COLO668 (cell line): Measurements from ENCODE around the gene GPR61.

Experiments
- DNase-seq: peaks from one replicate; lab custom pipeline; 2025; ENCODE audit not compliant: unreplicated experiment; lab: John Stamatoyannopoulos, UW

GPR61 gene, protein sequence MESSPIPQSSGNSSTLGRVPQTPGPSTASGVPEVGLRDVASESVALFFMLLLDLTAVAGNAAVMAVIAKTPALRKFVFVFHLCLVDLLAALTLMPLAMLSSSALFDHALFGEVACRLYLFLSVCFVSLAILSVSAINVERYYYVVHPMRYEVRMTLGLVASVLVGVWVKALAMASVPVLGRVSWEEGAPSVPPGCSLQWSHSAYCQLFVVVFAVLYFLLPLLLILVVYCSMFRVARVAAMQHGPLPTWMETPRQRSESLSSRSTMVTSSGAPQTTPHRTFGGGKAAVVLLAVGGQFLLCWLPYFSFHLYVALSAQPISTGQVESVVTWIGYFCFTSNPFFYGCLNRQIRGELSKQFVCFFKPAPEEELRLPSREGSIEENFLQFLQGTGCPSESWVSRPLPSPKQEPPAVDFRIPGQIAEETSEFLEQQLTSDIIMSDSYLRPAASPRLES

DNA sequence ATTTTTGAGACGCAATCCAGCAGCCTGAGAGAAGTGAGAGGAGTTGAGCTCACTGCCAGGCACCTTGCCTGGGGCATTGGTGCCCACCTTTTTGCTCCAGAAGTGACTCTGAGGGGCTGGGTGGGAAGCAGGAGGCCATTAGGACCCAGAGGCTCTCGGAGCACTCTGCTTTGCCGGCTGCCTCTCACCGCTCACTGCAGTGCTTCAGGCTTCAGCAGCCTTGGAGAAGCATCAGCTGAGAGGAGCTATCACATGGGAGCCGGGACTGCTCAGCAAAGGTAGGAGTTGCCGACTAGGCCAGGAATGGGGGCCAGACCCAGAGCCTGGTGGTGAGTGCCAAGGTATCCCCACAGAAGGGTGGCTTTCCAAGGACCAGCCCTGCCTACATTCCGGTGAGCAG lies at the start of gene GPR61:
Gene GPR61, plus strand, starts transcription at position 197 of the 400 bp plus-strand sequence. CDS start 3,151 bp downstream, outside the sequence.
- no peak for DNase-seq

DNA sequence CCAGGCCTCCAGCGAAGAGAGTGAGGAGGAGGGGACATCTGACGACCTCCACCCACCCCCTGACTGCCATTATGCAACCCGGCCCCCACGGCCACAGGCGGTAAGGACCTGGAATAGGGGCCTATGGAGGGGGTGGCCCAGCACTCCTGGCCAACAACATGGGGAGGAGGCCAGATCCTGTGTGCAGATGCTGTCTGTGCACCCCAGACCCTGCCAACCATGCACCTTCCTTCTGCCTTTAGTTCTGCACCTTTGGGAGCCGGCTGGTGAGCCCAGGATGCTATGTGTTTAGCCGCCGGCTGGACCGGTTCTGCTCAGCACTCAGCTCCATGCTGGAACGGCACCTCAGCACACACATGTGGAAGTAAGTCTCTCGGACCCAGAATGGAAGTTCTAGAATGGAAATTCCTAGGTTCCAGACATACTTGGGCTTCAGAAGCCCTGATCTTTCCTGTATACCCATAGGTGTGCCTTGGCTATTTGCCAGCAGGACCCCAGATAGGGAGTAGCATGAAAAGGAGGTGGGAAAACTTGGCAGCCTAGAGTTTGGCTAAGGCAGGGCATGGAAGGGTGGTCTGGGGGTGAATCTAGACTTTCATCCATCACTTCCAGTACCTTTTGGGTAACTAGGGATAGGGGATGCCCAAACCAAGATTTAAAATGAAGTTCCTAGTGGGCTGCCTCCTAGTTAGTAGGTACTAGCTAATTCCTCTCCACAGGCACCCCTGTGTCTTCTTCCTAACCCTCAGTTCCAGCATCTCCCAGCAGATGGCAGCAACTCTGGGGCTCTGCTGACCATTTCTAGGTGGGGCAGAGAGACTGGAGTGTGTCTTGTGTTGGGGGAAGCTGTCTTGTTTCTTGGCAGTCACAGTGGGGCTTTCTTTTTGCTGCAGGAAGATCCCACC lies 49.4 kb upstream of the GPR61 start:
- DNase-seq: peak; percentile 55

DNA sequence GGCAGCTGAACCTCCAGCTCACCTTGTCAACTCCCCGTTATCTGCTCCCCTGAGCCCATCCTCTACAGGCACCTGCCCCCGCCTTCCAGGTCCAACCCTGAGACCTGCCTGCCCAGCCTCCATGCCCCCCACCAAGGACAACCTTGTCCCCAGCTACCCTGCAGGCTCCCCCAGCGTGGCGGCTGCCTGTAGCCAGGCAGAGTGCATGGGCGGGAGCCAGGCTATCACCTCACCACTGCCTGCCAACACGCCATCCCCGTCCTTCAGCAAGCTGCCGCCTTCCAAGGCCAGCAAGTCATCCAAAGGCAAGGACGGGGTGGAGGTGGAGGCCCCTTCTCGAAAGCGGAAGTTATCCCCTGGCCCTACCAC lies 48.8 kb upstream of the GPR61 start:
- no peak for DNase-seq

DNA sequence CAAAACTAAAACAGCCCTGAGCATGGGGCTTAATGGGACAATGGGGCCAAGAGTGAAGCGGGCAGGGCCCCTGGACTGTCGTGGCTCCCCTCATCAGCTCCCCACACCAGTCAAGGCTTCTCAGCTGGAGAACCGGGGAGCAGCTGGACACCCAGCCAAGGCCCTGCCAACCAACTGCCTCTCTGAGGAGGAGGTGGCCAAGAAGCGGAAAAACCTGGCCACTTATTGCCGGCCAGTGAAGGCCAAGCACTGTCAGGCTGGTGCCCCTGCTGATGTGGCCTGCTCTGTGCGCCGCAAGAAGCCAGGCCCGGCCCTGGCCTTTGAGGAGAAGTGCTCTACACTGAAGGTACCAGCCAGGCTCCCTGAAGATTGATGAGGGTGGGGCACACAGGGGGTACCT lies 48.3 kb upstream of the GPR61 start:
- DNase-seq: no peak

DNA sequence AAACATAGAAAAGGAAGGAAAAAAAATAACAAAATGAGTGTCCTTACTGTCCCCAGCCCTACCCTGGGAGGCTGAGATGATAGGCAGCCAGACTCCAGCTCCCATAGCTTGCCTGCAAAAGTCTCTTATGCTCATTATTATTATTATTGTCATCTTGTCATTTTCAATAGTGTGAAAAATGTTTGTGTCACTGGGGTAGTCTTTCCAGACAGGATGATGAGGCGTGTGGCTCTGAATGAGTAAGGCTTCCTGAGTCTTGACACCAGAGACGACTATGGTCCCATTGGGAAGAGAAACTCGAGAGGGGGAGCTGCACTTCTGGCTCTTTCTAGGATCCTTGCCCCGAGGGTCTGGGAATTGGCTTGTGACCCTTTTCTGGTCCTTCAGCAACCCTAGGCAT lies 46.9 kb upstream of the GPR61 start:
- DNase-seq: no peak

DNA sequence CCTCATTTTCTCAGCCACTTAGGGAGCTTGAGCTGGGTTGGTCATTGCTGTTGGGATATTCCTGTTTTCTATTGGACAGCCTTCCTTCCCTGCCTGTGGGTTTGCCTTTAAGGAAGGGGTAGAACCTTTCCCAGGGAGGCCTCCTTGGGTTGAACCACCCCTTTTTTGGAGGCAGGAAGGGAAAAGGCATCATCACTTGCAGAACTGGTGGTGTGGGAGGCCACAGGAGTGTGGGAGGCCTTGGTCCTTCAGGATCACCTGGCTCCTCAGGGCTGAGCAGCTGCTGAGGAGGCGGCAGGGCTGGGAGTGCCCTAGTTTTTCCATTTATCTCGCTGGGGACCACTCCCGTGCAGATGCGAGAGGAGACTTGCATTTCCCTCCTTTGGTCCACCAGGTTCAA lies 46.4 kb upstream of the GPR61 start:
- DNase-seq: no peak

DNA sequence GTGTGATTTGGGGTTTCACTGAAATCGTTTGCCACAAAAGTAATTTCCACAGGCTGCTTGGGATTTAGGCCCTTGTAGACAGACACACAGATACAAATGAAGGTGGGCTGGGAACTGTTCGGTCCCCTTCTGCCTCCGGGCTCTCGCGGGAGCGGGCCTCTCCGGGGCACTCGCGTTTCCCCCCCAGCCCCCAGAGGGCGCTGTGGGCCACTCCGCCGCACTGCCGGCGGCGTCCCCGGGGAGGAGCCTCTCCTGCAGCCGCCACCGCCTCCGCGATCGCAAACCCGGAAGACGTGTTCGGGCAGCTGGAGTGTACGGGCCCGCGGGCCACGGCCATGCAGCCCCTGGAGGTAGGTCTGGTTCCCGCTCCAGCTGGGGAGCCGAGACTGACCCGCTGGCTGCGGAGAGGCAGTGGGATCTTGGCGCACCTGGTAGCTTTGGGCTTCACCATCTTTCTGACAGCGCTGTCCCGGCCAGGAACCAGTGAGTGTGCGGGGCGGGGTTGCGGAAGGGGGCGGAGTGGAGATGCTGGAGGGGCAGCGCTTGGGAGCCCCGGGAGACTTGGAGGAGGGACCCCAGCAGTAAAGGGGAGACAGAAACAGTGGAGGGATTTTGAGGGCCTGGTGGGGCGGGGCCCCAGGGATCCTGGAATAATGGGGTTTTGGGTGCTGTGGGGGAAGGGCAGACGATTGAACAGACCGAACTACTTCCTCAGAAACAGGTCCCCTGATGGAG lies 45.7 kb upstream of the GPR61 start, which contains the start of gene CYB561D1:
Gene CYB561D1, plus strand, starts transcription at position 290 of the 735 bp plus-strand sequence. Its CDS starts 46 bp downstream, at position 336.
- DNase-seq: peak; percentile 95

DNA sequence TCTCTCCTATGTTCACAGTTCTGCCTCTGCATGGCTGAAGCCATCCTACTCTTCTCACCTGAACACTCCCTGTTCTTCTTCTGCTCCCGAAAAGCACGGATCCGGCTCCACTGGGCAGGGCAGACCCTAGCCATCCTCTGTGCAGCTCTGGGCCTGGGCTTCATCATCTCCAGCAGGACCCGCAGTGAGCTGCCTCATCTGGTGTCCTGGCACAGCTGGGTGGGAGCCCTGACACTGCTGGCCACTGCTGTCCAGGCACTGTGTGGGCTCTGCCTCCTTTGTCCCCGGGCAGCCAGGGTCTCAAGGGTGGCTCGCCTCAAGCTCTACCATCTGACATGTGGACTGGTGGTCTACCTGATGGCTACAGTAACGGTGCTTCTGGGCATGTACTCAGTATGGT lies 43.9 kb upstream of the GPR61 start:
- DNase-seq: no peak

DNA sequence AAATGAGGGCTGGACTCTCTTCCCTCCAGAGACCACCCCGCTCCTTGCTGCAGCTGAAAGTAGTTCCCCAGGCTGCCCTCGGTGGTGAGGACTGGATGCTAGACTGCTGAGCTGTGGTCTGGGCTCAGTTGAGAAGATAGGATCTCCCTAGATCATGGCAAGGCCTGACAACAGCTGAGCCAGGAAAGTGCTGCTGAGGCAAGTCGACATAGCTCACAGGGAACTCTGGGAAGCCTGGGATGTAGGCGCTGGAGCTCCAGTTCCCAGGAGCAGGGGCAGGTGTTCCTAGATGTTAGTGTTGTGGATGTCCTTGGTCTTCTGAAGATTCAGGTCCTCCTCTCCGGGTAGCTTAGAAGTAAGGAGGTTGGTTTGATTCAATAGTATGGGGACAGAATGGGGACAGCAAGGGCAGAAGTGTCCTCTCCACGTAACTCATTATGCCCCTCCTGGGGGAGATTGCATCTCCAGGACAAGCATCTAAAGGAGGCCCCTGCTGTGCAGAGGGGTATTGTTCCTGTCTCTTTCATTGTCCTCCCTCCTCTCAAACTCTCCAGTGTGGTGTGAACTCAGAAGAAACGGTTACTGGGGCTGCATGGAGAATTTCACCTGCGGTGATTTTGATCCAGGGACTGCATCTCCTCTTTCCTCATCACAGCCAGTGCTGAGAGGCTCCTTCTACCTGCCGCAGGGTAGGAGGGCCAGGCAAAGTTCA lies 42.1 kb upstream of the GPR61 start:
- no peak for DNase-seq

DNA sequence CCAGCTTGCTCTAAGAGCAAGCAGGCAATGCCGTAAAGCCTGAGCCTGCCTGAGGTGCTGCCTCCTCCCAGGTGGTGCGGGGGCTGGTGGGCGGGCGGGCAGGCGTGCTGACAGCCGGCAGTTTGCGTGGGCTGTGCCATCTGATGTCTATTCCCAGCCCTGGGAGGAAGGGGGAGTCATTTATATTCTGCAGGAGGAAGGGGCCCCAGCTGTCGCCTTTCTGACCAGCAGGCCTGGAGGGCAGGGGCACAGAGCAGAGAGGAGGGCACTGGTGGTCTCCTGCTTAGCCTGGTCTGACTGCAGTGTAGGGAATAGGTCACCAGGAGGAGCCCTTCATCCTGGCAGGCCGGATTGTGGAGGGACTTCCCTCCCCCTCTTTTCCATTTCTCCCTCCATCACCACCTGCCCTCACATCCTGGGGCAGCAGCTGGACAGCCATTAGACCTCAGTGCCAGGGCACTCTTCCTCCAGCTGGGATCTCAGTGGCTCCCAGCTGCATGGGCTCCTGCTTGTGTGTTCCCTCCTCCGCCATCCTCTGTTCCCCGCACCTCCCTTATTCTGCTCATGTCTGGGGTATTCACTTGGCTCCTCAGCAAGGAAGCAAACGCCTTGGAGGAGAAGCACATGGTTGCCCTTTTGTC lies 41.4 kb upstream of the GPR61 start:
- peak; percentile 63 for DNase-seq

DNA sequence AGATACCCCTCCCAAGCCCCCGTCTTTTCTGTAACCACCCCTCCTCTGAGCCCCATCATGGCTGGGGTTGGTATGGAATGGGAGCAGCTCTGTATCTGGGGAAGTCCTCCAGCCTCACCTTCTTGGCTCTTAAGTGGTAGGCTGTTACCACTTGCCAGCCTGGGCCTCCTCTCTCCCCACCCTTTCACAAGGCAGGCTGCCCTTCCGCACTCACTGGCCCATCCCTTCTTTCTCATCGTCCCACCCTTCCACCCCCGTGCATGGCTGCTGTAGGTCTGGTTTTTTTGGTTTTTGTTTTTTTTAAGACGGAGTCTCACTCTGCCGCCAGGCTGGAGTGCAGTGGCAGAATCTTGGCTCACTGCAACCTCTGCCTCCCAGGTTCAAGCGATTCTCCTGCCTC lies 40.6 kb upstream of the GPR61 start:
- DNase-seq: no peak

DNA sequence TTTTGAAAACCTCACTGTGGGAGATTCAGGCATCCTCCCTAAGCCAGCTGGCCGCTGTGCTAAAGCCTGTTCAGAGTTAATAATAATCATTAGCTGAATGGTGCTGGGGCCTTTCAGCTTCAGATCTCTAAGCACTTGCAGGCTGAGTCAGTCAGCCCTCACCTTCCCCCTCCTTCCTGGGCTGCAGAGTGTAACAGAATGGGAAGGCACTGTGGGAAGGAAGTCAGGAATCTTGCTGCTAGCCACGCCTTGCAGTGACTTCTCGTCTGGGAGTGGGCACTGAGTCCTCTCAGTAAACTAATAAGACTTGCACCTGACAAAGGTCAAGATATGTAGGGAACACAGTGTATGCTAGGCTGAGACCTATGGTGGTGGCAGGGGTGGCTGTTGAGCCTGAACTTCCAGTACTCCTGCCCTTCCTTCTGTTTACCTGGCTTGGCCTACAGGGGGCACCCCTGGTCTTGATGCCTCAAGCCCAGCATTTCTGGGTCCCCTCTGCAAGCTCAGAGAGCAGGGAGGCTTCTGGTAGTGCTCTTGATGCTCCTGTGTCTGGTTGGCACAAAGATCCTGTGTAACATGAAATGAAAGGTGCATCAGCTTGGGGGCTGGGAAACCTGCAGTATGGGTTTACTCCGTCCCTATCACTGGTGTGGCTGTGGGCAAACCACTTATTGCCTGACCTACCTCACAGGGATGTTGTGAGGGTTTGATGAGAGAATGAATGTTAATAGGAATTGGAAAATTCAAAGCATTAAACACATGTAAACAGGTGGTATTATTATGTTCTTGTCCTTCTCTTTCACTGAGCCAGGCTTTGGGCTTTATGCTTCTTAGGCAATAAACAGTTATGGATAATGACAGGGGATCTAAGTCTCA lies 39.8 kb upstream of the GPR61 start:
- peak; percentile 56 for DNase-seq

DNA sequence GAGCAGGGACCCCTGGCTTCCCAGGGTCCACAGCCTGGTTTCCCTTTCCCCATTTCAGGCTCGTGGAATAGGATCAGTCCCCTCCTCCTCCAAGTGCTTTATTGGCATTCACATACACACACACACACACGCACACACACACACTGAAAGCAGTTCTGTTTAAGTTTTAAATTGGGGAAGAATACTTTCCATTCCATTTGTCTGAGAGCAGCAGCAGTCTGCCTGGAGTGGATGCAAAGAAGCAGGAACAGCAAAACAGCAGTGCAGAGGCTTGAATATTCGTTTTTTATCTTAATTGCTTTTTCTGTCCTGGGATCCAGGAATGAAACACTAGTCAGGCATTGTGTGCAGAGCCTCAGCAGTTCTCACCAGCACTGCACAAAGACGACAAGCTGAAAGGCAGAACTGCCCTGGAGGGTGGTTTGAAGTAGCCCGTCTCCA lies 38.7 kb upstream of the GPR61 start:
- no peak for DNase-seq

DNA sequence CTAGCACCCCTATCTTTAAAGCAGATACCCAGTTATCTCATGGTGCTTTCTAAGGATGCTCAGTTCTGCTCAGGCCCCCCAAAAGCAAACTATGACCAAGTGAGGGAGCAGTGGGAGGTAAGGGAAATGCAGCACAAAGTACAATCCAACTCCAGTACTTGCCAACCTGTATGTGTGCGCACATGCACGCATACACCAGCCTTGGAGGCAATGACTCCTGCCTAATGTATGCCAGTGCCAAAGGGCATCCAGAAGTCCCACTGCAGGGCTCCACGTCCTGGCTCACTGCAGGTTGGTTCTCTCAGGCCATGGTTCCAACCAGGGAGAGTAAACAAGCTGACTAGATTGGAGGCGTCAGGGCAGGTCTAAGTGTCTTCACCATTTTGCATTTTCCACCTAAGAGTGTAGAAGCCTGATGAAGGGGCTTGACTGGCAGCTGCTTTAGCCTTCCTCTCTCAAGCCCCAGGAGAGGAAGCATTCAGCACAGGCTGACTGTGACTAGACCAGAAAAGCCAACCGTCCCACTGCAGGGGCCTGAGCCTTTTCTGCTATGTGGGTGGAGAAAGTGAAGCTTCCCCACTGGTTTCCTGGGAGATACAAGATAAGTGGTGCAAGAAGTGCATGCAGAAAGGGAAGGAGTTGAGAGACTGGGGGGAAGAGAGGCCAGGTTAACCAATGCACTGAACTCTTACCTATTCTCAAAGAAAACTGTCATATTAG lies 37.9 kb upstream of the GPR61 start:
- no peak for DNase-seq

DNA sequence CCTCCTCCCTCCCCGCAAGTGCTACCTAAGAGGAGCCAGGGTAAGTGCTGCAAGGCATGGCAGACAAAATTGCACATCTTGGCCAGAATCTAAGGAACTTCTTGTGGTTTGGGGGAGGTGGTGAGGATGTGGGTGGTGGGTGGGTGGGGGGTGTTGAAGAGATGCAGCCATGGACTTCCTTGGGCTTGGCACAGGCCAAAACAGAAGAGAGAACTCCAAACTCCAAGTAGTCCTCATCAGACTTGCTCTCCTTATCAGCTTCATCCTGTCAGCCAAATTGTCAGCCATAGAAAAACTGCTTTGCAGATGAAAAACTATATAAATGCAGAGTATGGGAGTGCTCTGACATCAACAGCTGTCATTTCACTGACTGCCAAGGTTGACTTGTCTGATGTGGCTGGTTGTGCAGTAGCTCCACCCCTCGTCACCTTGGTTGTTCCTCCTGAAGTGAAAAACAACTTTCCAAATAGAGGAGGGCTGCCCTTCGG lies 37.3 kb upstream of the GPR61 start:
- DNase-seq: no peak

DNA sequence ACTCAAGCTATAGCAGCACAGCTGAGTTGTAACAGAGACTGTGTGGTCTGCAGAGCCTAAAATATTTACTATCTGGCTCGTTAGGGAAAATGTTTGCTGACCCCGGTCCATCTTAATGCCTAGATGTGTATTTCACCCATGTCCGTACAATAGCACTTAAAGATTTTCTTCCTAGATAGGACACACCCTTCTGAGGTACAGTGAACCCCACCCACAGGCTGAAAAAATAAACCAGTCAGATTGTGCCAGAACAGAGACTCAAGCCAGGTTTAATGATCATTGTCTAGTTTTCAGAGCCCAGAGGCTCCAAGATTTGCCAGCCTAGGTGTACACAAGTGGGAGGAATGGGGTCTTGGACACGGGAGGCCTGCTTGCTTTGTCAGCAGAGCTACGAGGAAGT lies 35.7 kb upstream of the GPR61 start:
- no peak for DNase-seq

DNA sequence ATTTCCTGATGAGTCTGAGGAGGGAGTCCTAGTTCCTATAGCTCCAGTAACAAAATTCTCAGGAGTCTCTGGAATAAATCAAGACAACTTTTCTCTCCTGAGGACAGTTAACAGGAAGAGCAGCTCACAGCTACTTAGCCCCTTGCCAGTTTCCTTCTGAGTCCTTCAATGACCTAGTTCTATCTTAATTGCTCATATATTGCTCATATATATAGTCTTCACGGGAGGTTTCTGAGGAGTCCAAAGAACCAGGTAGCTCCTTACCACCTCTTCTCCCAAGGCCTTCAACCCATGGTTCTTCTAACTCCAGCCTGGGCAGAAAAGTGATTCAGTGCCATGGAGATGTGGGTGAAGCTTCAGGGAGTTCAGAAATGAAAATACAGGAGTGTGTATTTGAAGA lies 34.7 kb upstream of the GPR61 start:
- no peak for DNase-seq
